Effector memory CD4-positive, alpha-beta T cell (primary cell): ENCODE measurements around the gene SSMEM1.

ENCODE experiments used
- DNase-seq, 3 donors: peaks; one replicate each; pipeline ENCODE4 v3.0.0-alpha.2; 2020
- H3K27ac ChIP-seq: 2 replicates; pipeline ENCODE4 v1.7.0; 2013; ENCODE audit warnings: mild to moderate bottlenecking, low read length, moderate library complexity; ENCODE audit not compliant: insufficient read depth, poor library complexity, severe bottlenecking
- H3K27me3 ChIP-seq: replicated peaks from 2 replicates; pipeline ENCODE4 v1.7.0; 2013; ENCODE audit warnings: mild to moderate bottlenecking, low read length; ENCODE audit not compliant: insufficient read depth, control insufficient read depth, poor library complexity, severe bottlenecking
- H3K36me3 ChIP-seq: 2 replicates; pipeline ENCODE4 v1.7.0; 2013; ENCODE audit warnings: mild to moderate bottlenecking, low read length, moderate library complexity; ENCODE audit not compliant: control insufficient read depth, insufficient read depth
- H3K4me1 ChIP-seq: 2 replicates; pipeline ENCODE4 v1.7.0; 2013; ENCODE audit warnings: low read length, mild to moderate bottlenecking; ENCODE audit not compliant: control insufficient read depth, insufficient read depth, poor library complexity, severe bottlenecking
- H3K4me3 ChIP-seq: 2 replicates; pipeline ENCODE4 v1.7.0; 2013; ENCODE audit warnings: low read length, low read depth, mild to moderate bottlenecking; ENCODE audit not compliant: insufficient read depth, poor library complexity, severe bottlenecking
- H3K9me3 ChIP-seq: 2 replicates; pipeline ENCODE4 v1.7.0; 2013; ENCODE audit warnings: mild to moderate bottlenecking, low read length, moderate library complexity; ENCODE audit not compliant: control insufficient read depth

Gene SSMEM1

DNA sequence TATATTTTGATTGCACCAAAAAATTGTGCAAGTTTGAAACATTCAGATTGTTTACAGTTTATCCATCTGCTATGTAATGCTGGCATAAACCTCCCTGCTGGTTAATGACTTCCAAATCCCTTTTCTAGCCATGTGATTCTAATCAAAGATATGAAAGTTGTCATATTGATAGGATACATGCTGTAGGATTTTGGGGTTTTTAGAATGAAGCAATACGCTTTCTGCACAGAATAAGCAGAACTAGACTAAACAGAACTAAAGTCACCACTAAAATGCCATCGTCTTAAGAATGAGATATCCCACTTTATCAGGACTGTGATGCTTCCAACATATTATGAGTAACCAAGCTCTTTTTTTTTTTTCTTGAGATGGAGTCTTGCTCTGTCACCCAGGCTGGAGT, 856 bp downstream of the SSMEM1 start:
- H3K4me1 ChIP-seq: peaks cover 5% of the 10 kb centered on the region
- no peak for DNase-seq
- H3K4me3 ChIP-seq: no peak overlapping the region

GRCh38 chr7:130210181-130210935, 2.7 kb downstream of the SSMEM1 start:
- no peaks in the 10 kb centered on the region for H3K27me3 ChIP-seq
- no peak overlapping the region for H3K4me3 ChIP-seq
- no peak overlapping the region for H3K27ac ChIP-seq
- peaks cover 5% of the 10 kb centered on the region for H3K4me1 ChIP-seq
- DNase-seq: no peak
- H3K9me3 ChIP-seq: no peaks in the 10 kb centered on the region
- no peaks in the 10 kb centered on the region for H3K36me3 ChIP-seq

More for the DNA sequence above, 856 bp downstream of the SSMEM1 start:
- Histone ChIP-seq H3K27ac (no peak overlapping the region), H3K36me3 (no peaks in the 10 kb centered on the region), H3K27me3 (no peaks in the 10 kb centered on the region), H3K9me3 (no peaks in the 10 kb centered on the region)

GRCh38 chr7:130213828-130214227, 6.2 kb downstream of the SSMEM1 start:
- no peak for DNase-seq
- H3K36me3 ChIP-seq: no peaks in the 10 kb centered on the region
- no peak overlapping the region for H3K4me3 ChIP-seq
- no peaks in the 10 kb centered on the region for H3K4me1 ChIP-seq
- no peaks in the 10 kb centered on the region for H3K9me3 ChIP-seq
- no peak overlapping the region for H3K27ac ChIP-seq
- H3K27me3 ChIP-seq: no peaks in the 10 kb centered on the region

- Histone ChIP-seq H3K27me3 (no peaks in the 10 kb centered on the region), H3K4me3 (no peak overlapping the region), H3K4me1 (no peaks in the 10 kb centered on the region), H3K36me3 (no peaks in the 10 kb centered on the region), H3K9me3 (no peaks in the 10 kb centered on the region), H3K27ac (no peak overlapping the region)
- DNase-seq: no peak
Measured at GRCh38 chr7:130216025-130216424, 8.4 kb downstream of the SSMEM1 start.

DNA sequence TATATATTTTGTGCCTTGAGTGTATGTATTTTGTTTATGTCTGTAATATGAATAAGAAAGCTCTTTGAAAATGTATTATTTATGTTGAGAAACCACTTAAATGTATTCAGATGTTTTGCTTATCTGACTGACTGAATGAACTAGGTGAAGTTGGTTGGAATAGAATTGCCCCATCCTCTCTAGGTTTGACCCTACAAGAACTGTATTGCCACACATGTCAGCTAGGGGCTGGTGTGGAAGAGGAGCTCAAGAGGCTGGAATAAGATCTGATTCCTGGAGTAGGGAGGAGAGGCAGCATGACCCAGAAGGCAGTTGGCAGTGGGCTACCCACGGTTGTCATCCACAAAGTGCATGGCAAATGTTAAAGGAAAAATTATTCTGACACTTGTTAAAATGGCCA, 9.1 kb downstream of the SSMEM1 start:
- no peaks in the 10 kb centered on the region for H3K36me3 ChIP-seq
- H3K27me3 ChIP-seq: no peaks in the 10 kb centered on the region
- H3K9me3 ChIP-seq: no peaks in the 10 kb centered on the region
- no peaks in the 10 kb centered on the region for H3K4me1 ChIP-seq
- no peak for DNase-seq
- no peak overlapping the region for H3K27ac ChIP-seq
- no peak overlapping the region for H3K4me3 ChIP-seq

DNA sequence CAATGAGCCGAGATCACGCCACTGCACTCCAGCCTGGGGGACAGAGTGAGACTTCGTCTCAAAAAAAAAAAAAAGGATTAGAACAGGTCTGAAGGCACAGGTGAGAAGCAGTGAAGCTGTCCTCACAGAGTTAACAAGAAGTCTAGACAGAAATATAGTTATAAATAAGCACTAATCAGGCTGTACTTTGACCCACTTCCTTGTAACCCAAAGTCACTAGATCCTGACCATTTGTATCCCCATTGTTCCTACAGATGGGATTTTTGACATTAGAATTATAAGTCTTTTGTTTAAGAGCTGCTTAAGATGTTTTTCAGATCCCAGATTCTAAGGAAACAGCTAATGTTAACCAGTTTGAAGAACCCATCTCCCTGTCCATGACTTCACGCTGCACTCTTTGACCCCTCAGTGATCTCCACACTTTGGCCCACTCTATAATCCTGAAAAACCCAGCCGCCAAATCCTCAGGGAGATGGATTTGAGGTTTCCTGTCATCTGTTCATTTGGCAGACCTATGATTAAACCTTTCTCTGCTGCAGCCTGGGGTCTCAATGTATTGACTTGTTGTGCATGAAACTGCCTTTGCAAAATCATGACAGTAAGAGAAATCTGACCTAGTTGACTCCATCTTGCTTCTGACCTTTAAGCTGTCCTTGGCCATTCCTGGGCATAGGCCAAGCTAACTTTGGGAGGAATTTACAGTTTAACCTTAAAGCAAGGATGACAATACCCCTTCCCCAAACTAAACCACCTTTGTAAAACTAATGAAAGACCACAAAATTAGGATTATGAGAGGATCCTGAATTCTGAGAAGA, 11.4 kb downstream of the SSMEM1 start:
- H3K4me1 ChIP-seq: no peaks in the 10 kb centered on the region
- no peak overlapping the region for H3K27ac ChIP-seq
- H3K36me3 ChIP-seq: no peaks in the 10 kb centered on the region
- no peak for DNase-seq
- no peaks in the 10 kb centered on the region for H3K9me3 ChIP-seq
- H3K27me3 ChIP-seq: no peaks in the 10 kb centered on the region
- no peak overlapping the region for H3K4me3 ChIP-seq

DNA sequence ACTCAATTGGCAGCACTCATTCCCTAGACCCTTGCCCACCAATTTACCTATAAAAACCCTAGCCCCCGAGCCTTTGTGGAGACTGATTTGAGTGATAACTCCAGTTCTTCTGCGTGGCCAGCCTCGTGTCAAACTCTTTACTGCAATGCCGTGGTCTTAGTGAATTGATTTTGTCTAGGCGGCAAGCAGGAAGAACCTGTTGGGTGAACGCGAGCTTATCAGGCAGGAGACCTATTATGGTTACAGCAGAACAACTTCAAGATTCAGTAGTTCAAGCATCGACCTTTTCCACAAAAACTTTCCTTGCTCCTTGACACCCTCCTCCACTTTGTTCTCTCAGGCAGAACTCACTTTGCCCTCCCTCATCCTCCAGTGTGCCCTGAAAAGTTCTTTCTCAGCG, 12.2 kb downstream of the SSMEM1 start:
- no peak overlapping the region for H3K27ac ChIP-seq

GRCh38 chr7:130221746-130222145, 14.1 kb downstream of the SSMEM1 start:
- Histone ChIP-seq H3K4me3 (no peak overlapping the region), H3K27me3 (no peaks in the 10 kb centered on the region), H3K4me1 (no peaks in the 10 kb centered on the region), H3K27ac (no peak overlapping the region), H3K9me3 (no peaks in the 10 kb centered on the region), H3K36me3 (no peaks in the 10 kb centered on the region)
- no peak for DNase-seq

More for the DNA sequence above, 12.2 kb downstream of the SSMEM1 start:
- Histone ChIP-seq H3K27me3 (no peaks in the 10 kb centered on the region), H3K4me3 (no peak overlapping the region), H3K36me3 (no peaks in the 10 kb centered on the region), H3K9me3 (no peaks in the 10 kb centered on the region), H3K4me1 (no peaks in the 10 kb centered on the region)
- no peak for DNase-seq

DNA sequence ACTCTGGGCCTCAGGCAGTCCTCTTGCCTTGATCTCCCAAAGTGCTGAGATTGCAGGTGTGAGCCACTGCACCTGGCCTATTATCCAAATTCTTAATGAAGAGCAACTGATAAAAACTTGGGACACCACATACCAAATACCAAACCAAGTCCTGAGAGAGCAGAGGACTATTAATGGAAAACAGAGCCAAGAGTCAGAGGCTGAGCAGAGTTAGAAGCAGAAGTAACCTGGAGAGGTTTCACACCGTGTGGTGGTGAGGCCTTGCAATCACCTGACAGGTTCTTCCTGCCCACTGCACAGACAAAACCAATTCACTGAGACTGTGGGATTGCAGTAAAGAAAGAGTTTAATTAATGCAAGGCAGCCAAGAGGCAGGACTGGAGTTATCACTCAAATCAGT, 16.0 kb downstream of the SSMEM1 start:
- Histone ChIP-seq H3K4me1 (no peaks in the 10 kb centered on the region), H3K36me3 (no peaks in the 10 kb centered on the region), H3K27ac (no peak overlapping the region), H3K9me3 (no peaks in the 10 kb centered on the region), H3K4me3 (no peak overlapping the region), H3K27me3 (no peaks in the 10 kb centered on the region)
- DNase-seq: no peak

- H3K4me3 ChIP-seq: no peak overlapping the region
- no peaks in the 10 kb centered on the region for H3K36me3 ChIP-seq
- H3K27ac ChIP-seq: no peak overlapping the region
- no peaks in the 10 kb centered on the region for H3K4me1 ChIP-seq
- DNase-seq: no peak
- H3K27me3 ChIP-seq: no peaks in the 10 kb centered on the region
- no peaks in the 10 kb centered on the region for H3K9me3 ChIP-seq
Measured at GRCh38 chr7:130224210-130224609, 16.6 kb downstream of the SSMEM1 start.
